HepG2 (cell line): ENCODE data around the gene ACSM6. TPM values are rescaled to one million over a fixed set of nuclear protein-coding genes. Genes with fewer than 3 reads are reported as not detected.

Experiments
- ATAC-seq: fragments of 200-7000 bp; cut with Tn5 transposase; 3 replicates; pipeline ENCODE4 v1.9.1; 2020; ENCODE audit warnings: mild to moderate bottlenecking, moderate library complexity
- BruUV-seq: library from RNA; stranded (reverse); fragments of 400-500 nt; replicated peaks from 2 replicates; lab custom pipeline; 2021; lab: Mats Ljungman, UMichigan
- CTCF ChIA-PET: fragments of 300-600 bp; formaldehyde crosslinking; extraction: SDS; loops from one replicate; lab custom pipeline; 2021; ENCODE audit warnings: low total read pairs, inconsistent platforms, low intra/inter-chr PET ratio; lab: Yijun Ruan, JAX
- POLR2A ChIA-PET: fragments of 350-600 bp; sonication (Branson Sonifier 250); formaldehyde crosslinking; loops from one replicate; lab custom pipeline; 2020; ENCODE audit warnings: antibody characterized with exemption, inconsistent platforms; lab: Yijun Ruan, JAX
- DNase-seq: peaks from one replicate; pipeline ENCODE4 v3.0.0-alpha.2; 2015; ENCODE audit warnings: low spot score
- FAIRE-seq: peaks from 3 replicates; lab custom pipeline; 2011; peaks lifted over from hg19 to GRCh38; lab: Jason Lieb, UNC
- H2AFZ ChIP-seq: one replicate; pipeline ENCODE4 v1.6.1; 2011; ENCODE audit warnings: low read length, inconsistent platforms
- H3K27ac ChIP-seq: fragments of 300-600 bp; 3 replicates; pipeline ENCODE4 v1.8.0; 2011; ENCODE audit warnings: mixed run types, mild to moderate bottlenecking, mixed read lengths, low read length, inconsistent platforms; ENCODE audit not compliant: insufficient read depth; ENCODE audit errors: extremely low read length
- H3K27me3 ChIP-seq, 2 experiments: fragments of 200-600 bp in 1 of 2; 2 replicates in 1 of 2; 3 replicates in 1 of 2; pipeline versions ENCODE4 v1.6.0 to v1.8.0; 2011; ENCODE audit warnings: low read length in 2 of 2, mild to moderate bottlenecking in 2 of 2, moderate library complexity in 2 of 2, inconsistent platforms in 1 of 2; ENCODE audit not compliant: insufficient read depth in 2 of 2, control insufficient read depth in 1 of 2
- H3K36me3 ChIP-seq, 2 experiments: fragments of 200-600 bp in 1 of 2; replicated peaks in 1 of 2; 2 replicates in 1 of 2; 3 replicates in 1 of 2; pipeline versions ENCODE4 v1.5.1 to v1.8.0; 2011; ENCODE audit warnings: low read length in 2 of 2, inconsistent platforms in 1 of 2; ENCODE audit not compliant: insufficient read depth in 2 of 2, control insufficient read depth in 1 of 2
- H3K4me1 ChIP-seq: 2 replicates; pipeline ENCODE4 v1.5.1; 2012; ENCODE audit warnings: low read length, inconsistent platforms; ENCODE audit not compliant: insufficient read depth
- H3K4me2 ChIP-seq: 2 replicates; pipeline ENCODE4 v1.6.0; 2011; ENCODE audit warnings: low read depth, low read length, inconsistent platforms
- H3K4me3 ChIP-seq, 3 experiments: fragments of 200-600 bp in 1 of 3; sonication (generic), shearing (Covaris generic) in 1 of 3; replicated peaks in 1 of 3; 2 replicates each; pipeline ENCODE4 v1.5.1; 2011 to 2016; ENCODE audit warnings: low read length in 3 of 3, inconsistent platforms in 2 of 3, low read depth in 2 of 3, mild to moderate bottlenecking in 2 of 3, control low read depth in 1 of 3, mixed read lengths in 1 of 3; ENCODE audit not compliant: insufficient read depth in 1 of 3
- H3K79me2 ChIP-seq: one replicate; pipeline ENCODE4 v1.6.1; 2011; ENCODE audit warnings: low read length, inconsistent platforms; ENCODE audit not compliant: insufficient read depth
- H3K9ac ChIP-seq: 2 replicates; pipeline ENCODE4 v1.6.0; 2011; ENCODE audit warnings: mild to moderate bottlenecking, low read depth, low read length, inconsistent platforms; ENCODE audit not compliant: insufficient read depth
- H3K9me3 ChIP-seq: 2 replicates; pipeline ENCODE4 v1.5.1; 2012; ENCODE audit warnings: mild to moderate bottlenecking, low read length
- H4K20me1 ChIP-seq: 2 replicates; pipeline ENCODE4 v1.6.0; 2011; ENCODE audit warnings: inconsistent platforms, mild to moderate bottlenecking, low read length, moderate library complexity; ENCODE audit not compliant: insufficient read depth
- ELF1 ChIP-seq: sonication (generic); formaldehyde crosslinking; IDR thresholded peaks from 2 replicates; pipeline ENCODE4 v1.4.0; 2020; ENCODE audit warnings: missing genetic modification reagents
- ETV5 ChIP-seq: IDR thresholded peaks from 2 replicates; pipeline ENCODE4 v1.6.1; 2018; ENCODE audit warnings: missing biosample characterization, missing genetic modification reagents, inconsistent platforms, borderline replicate concordance
- FOXK1 ChIP-seq: sonication (generic); formaldehyde crosslinking; IDR thresholded peaks from 2 replicates; pipeline ENCODE4 v1.4.0; 2020; ENCODE audit warnings: low read depth, missing genetic modification reagents, borderline replicate concordance
- MEIS1 ChIP-seq: sonication (generic); formaldehyde crosslinking; IDR thresholded peaks from 2 replicates; pipeline ENCODE4 v1.9.0; 2021; ENCODE audit warnings: mild to moderate bottlenecking, missing genetic modification reagents, moderate library complexity, borderline replicate concordance
- NAIF1 ChIP-seq: sonication (generic); formaldehyde crosslinking; IDR thresholded peaks from 2 replicates; pipeline ENCODE4 v1.5.0; 2020; ENCODE audit warnings: mild to moderate bottlenecking, missing genetic modification reagents, borderline replicate concordance
- RNF2 ChIP-seq: fragments of 450-650 bp; conservative IDR thresholded peaks from 2 replicates; pipeline ENCODE4 v1.6.1; 2016; ENCODE audit warnings: low read depth
- SALL1 ChIP-seq: sonication (generic); formaldehyde crosslinking; IDR thresholded peaks from 2 replicates; pipeline ENCODE4 v1.8.0; 2022; ENCODE audit warnings: mild to moderate bottlenecking, missing genetic modification reagents
- SIN3A ChIP-seq: IDR thresholded peaks from 2 replicates; pipeline ENCODE4 v1.6.1; 2011; ENCODE audit warnings: low read depth, mild to moderate bottlenecking, control low read depth, low read length, borderline replicate concordance
- SOX6 ChIP-seq, 2 experiments: fragments of 450-650 bp in 1 of 2; sonication (generic) in 1 of 2; formaldehyde crosslinking in 1 of 2; IDR thresholded peaks; 2 replicates each; pipeline versions ENCODE4 v1.4.0 to v1.6.1; 2017 to 2020; ENCODE audit warnings: antibody characterized with exemption in 1 of 2, mild to moderate bottlenecking in 1 of 2, missing genetic modification reagents in 1 of 2
- U2AF1 ChIP-seq: fragments of 200-400 bp; formaldehyde crosslinking; optimal IDR thresholded peaks from 2 replicates; pipeline ENCODE3; 2017; ENCODE audit warnings: mild to moderate bottlenecking, low read depth, low read length
- ZNF749 ChIP-seq: sonication (generic); formaldehyde crosslinking; IDR thresholded peaks from 2 replicates; pipeline ENCODE4 v1.8.0; 2022; ENCODE audit warnings: mild to moderate bottlenecking, missing genetic modification reagents, moderate library complexity, borderline replicate concordance
- WGBS: methylation state at CpG from one replicate; pipeline ENCODE4 v1.1.6; 2017; ENCODE audit warnings: low lambda C conversion rate; 5-methylcytosine and 5-hydroxymethylcytosine counted together
- in situ Hi-C: cut with HindIII; loops from 2 replicates; pipeline ENCODE4 v1.10.0; 2017; ENCODE audit warnings: low pct_unique_long_range_greater_than_20kb; ENCODE audit not compliant: extremely low pct_ligation_motif_present
- intact Hi-C: fragments of 100-400 bp; cut with micrococcal nuclease; formaldehyde crosslinking; loops from one replicate; pipeline ENCODE4 v1.10.0; 2022; ENCODE audit not compliant: unreplicated experiment
- polyA plus RNA-seq, 8 experiments: library from polyadenylated mRNA; depleted of rRNA in 3 of 8; stranded (reverse) in 7 of 8; unstranded in 1 of 8; fragments of >200 nt; fragmentation: Illumina TruSeq in 4 of 8; extraction: Trizol in 4 of 8; gene quantifications; 2 replicates each; pipeline versions ENCODE4 v1.2.1 to v1.2.3, GENCODE V29; 2011 to 2016; ENCODE audit warnings: low read depth in 4 of 8, missing spikeins in 1 of 8, mixed read lengths in 1 of 8; ENCODE audit not compliant: insufficient read depth in 1 of 8
- total RNA-seq, 5 experiments: library from RNA; depleted of rRNA; stranded (reverse); fragments of >200 nt; fragmentation: Illumina TruSeq; extraction: Trizol; gene quantifications; 2 replicates each; pipeline ENCODE4 v1.2.3, GENCODE V29; 2016; ENCODE audit warnings: low read depth in 1 of 5
- TF ChIP-seq, protein P1 (sequence below): sonication (generic); formaldehyde crosslinking; conservative IDR thresholded peaks from 2 replicates; pipeline ENCODE4 v1.8.0; 2022; ENCODE audit warnings: low read depth, missing genetic modification reagents
- TF ChIP-seq, protein P2 (sequence below): sonication (generic); formaldehyde crosslinking; IDR thresholded peaks from 2 replicates; pipeline ENCODE4 v1.4.0; 2020; ENCODE audit warnings: missing genetic modification reagents, mild to moderate bottlenecking, borderline replicate concordance
- TF ChIP-seq, protein P3 (sequence below): sonication (generic); formaldehyde crosslinking; conservative IDR thresholded peaks from 2 replicates; pipeline ENCODE4 v1.4.0; 2020; ENCODE audit warnings: missing genetic modification reagents
- TF ChIP-seq, protein P4 (sequence below): IDR thresholded peaks from 2 replicates; pipeline ENCODE4 v1.6.1; 2012; ENCODE audit warnings: low read depth, low read length, improper control_type of control experiment

ACSM6 gene
- total and polyA plus RNA-seq, 2 of the 13 experiments (the other 11 are each of a cell fraction or from before 2014, with no cell fraction given) = not detected

DNA sequence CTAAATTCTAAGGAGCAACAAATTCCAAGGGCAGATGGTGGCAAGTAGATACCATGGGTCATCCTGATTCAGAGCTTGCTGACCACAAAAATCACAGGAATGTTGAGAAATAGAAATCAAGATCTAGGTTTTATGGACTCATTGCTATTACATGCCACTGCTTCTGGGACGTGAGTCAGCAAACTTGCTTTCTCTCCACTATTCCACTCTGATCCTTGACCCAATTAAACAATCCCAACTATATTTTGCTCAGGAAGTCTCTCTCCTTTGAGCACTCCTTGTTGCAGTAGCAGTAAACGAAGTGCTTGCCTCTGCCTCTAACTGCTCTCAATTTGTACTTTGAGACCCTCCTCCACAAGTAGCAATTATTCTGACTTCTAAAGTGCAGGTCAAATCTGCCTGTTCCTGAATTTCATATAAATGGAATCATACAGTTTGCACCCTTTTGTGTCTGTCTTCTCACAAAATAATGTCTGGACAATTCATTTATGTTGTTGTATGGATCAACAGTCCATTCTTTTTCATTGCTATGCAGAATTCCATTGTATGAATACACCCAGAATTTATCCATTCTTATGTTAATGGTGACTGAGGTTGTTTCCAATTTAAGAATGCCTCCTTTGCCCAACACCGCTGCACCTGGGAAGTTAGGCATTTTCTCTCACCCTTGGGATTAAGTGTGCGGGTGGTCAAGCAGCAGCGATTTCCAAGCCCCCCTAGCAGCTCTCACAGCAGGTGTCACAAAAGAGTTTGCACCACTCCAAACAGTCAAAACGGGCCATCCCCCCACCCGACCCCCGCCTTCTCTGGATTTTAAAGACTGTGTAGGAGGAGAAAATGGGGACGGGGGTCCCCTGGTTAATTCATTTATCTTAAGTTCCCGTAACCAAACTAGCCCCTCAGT lies 35.9 kb downstream of the ACSM6 start:
- Histone ChIP-seq H4K20me1 (no peaks in the 10 kb centered on the region), H3K27ac (no peak overlapping the region), H3K9ac (no peak overlapping the region), H3K4me3 (no peak overlapping the region), H3K27me3 (no peaks in the 10 kb centered on the region), H3K4me2 (no peak overlapping the region), H3K9me3 (no peaks in the 10 kb centered on the region), H3K4me1 (no peaks in the 10 kb centered on the region), H3K36me3 (peaks cover 6 to 16% of the 10 kb centered on the region in 2 experiments; a peak in 4 of 5 replicates), H2AFZ (no peak overlapping the region), H3K79me2 (no peaks in the 10 kb centered on the region)
- in situ Hi-C loops (loop anchor here (25.0 kb wide), 1 partner anchor 593 kb away; no protein-coding TSS in a partner anchor), intact Hi-C loops (no loop called here)
- CTCF ChIA-PET = no interaction called here
- no TSS peak for BruUV-seq
- 92% methylated on average over 10 of the region's 10 CpGs for WGBS
- POLR2A ChIA-PET = no interaction called here
- FAIRE-seq (no peak), DNase-seq (no peak), ATAC-seq (no peak)
- TF ChIP-seq, protein P1, sequence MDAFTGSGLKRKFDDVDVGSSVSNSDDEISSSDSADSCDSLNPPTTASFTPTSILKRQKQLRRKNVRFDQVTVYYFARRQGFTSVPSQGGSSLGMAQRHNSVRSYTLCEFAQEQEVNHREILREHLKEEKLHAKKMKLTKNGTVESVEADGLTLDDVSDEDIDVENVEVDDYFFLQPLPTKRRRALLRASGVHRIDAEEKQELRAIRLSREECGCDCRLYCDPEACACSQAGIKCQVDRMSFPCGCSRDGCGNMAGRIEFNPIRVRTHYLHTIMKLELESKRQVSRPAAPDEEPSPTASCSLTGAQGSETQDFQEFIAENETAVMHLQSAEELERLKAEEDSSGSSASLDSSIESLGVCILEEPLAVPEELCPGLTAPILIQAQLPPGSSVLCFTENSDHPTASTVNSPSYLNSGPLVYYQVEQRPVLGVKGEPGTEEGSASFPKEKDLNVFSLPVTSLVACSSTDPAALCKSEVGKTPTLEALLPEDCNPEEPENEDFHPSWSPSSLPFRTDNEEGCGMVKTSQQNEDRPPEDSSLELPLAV = no peak
- TF ChIP-seq ETV5 = no peak
- TF ChIP-seq, protein P2, sequence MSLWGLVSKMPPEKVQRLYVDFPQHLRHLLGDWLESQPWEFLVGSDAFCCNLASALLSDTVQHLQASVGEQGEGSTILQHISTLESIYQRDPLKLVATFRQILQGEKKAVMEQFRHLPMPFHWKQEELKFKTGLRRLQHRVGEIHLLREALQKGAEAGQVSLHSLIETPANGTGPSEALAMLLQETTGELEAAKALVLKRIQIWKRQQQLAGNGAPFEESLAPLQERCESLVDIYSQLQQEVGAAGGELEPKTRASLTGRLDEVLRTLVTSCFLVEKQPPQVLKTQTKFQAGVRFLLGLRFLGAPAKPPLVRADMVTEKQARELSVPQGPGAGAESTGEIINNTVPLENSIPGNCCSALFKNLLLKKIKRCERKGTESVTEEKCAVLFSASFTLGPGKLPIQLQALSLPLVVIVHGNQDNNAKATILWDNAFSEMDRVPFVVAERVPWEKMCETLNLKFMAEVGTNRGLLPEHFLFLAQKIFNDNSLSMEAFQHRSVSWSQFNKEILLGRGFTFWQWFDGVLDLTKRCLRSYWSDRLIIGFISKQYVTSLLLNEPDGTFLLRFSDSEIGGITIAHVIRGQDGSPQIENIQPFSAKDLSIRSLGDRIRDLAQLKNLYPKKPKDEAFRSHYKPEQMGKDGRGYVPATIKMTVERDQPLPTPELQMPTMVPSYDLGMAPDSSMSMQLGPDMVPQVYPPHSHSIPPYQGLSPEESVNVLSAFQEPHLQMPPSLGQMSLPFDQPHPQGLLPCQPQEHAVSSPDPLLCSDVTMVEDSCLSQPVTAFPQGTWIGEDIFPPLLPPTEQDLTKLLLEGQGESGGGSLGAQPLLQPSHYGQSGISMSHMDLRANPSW (CRISPR knock-in tag) = no peak
- no peak for TF ChIP-seq ELF1 (CRISPR knock-in tag)
- no peak for TF ChIP-seq RNF2
- TF ChIP-seq SALL1 (CRISPR knock-in tag) = no peak
- no peak for TF ChIP-seq MEIS1 (CRISPR knock-in tag)
- TF ChIP-seq, protein P3, sequence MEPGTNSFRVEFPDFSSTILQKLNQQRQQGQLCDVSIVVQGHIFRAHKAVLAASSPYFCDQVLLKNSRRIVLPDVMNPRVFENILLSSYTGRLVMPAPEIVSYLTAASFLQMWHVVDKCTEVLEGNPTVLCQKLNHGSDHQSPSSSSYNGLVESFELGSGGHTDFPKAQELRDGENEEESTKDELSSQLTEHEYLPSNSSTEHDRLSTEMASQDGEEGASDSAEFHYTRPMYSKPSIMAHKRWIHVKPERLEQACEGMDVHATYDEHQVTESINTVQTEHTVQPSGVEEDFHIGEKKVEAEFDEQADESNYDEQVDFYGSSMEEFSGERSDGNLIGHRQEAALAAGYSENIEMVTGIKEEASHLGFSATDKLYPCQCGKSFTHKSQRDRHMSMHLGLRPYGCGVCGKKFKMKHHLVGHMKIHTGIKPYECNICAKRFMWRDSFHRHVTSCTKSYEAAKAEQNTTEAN (CRISPR knock-in tag) = no peak
- no peak for TF ChIP-seq U2AF1
- TF ChIP-seq SOX6 (IDR thresholded peaks at IDR 0.05) = no peak
- no peak for TF ChIP-seq SOX6 (CRISPR knock-in tag; IDR thresholded peaks at IDR 0.05)
- TF ChIP-seq, protein P4, sequence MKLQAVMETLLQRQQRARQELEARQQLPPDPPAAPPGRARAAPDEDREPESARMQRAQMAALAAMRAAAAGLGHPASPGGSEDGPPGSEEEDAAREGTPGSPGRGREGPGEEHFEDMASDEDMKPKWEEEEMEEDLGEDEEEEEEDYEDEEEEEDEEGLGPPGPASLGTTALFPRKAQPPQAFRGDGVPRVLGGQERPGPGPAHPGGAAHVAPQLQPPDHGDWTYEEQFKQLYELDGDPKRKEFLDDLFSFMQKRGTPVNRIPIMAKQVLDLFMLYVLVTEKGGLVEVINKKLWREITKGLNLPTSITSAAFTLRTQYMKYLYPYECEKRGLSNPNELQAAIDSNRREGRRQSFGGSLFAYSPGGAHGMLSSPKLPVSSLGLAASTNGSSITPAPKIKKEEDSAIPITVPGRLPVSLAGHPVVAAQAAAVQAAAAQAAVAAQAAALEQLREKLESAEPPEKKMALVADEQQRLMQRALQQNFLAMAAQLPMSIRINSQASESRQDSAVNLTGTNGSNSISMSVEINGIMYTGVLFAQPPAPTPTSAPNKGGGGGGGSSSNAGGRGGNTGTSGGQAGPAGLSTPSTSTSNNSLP = no peak
- TF ChIP-seq NAIF1 (CRISPR knock-in tag) = no peak
- no peak for TF ChIP-seq SIN3A
- TF ChIP-seq FOXK1 = no peak
- TF ChIP-seq ZNF749 (CRISPR knock-in tag) = no peak
